ENCODE measurements around the gene PLEKHB2. TPM values are rescaled to one million over a fixed set of nuclear protein-coding genes. Genes with fewer than 3 reads are reported as not detected.

Gene PLEKHB2
- total and polyA plus RNA-seq, 10 of the 15 experiments (the other 5 are each of a cell fraction or from before 2014, with no cell fraction given): 12.3 to 55.6 (median 26.2) TPM

Small RNAs within 50 kb of the gene (small RNA-seq; reads per million reads assigned to genes)
- gene AC009477.1: not detected

Other genes starting within 250 kb of the PLEKHB2 start
- gene FAM168B, start 11.9 kb upstream of the PLEKHB2 start, total RNA-seq (2014; rRNA removed): 64.3 and 74.2 TPM in 2 replicates
- 32.3 and 34.7 TPM in 2 replicates for gene FAM168B, start 11.9 kb upstream of the PLEKHB2 start, total RNA-seq (2014; rRNA removed; fragmentation: Illumina TruSeq; extraction: Trizol)
- 77.3 and 77.9 TPM in 2 replicates for gene FAM168B, start 11.9 kb upstream of the PLEKHB2 start, total RNA-seq (2021)
- gene FAM168B, start 11.9 kb upstream of the PLEKHB2 start, polyA plus RNA-seq (2011; rRNA removed): 39.5 and 66.9 TPM in 2 replicates
- gene FAM168B, start 11.9 kb upstream of the PLEKHB2 start, polyA plus RNA-seq (2014; fragmentation: Illumina TruSeq; extraction: Trizol): 41.9 and 47.1 TPM in 2 replicates
- 1 to 10 TPM; 3.5 to 4.1 TPM for gene FAM168B, start 11.9 kb upstream of the PLEKHB2 start, polyA plus RNA-seq (2014; fragmentation: Nextera tagmentation; extraction: Ambion mirVana)
- gene FAM168B, start 11.9 kb upstream of the PLEKHB2 start, polyA plus RNA-seq (2014; rRNA removed): 65.7 and 68.4 TPM in 2 replicates
- 10 to 100 TPM; 43.9 to 44.7 TPM for gene FAM168B, start 11.9 kb upstream of the PLEKHB2 start, polyA plus RNA-seq (2016; fragmentation: Nextera tagmentation; extraction: Ambion mirVana)
- 0.06 TPM in 1 of 2 replicates, not detected in the other for gene POTEE, start 104.2 kb downstream of the PLEKHB2 start, total RNA-seq (2014; rRNA removed)
- 0.14 and 0.18 TPM in 2 replicates for gene POTEE, start 104.2 kb downstream of the PLEKHB2 start, total RNA-seq (2014; rRNA removed; fragmentation: Illumina TruSeq; extraction: Trizol)
- gene POTEE, start 104.2 kb downstream of the PLEKHB2 start, total RNA-seq (2021): 0.29 and 0.33 TPM in 2 replicates
- gene POTEE, start 104.2 kb downstream of the PLEKHB2 start, polyA plus RNA-seq (2011; rRNA removed): 0.07 TPM in 1 of 2 replicates, not detected in the other
- gene POTEE, start 104.2 kb downstream of the PLEKHB2 start, polyA plus RNA-seq (2014; fragmentation: Illumina TruSeq; extraction: Trizol): 0.12 TPM in 1 of 2 replicates, not detected in the other
- under 1 TPM; 0.02 to 0.04 TPM for gene POTEE, start 104.2 kb downstream of the PLEKHB2 start, polyA plus RNA-seq (2014; fragmentation: Nextera tagmentation; extraction: Ambion mirVana)
- not detected in 2 replicates for gene POTEE, start 104.2 kb downstream of the PLEKHB2 start, polyA plus RNA-seq (2014; rRNA removed)
- 1 to 10 TPM in 1 of 2 experiments, under 1 TPM in 1; 0.86 to 1.2 TPM for gene POTEE, start 104.2 kb downstream of the PLEKHB2 start, polyA plus RNA-seq (2016; fragmentation: Nextera tagmentation; extraction: Ambion mirVana)

Measured in GM12878 (cell line).